GM19468 (cell line): ENCODE results near the gene FSTL4.
"Not testable (repeated sequence)": the region's sequence is repeated elsewhere in the genome, so short reads cannot be mapped to it uniquely, and the experiment has no call there.

Experiments used
- ATAC-seq: cut with Tn5 transposase; IDR thresholded peaks from one replicate; pipeline ENCODE4 v1.9.1; 2021; ENCODE audit warnings: mild to moderate bottlenecking, moderate library complexity, moderate number of reproducible peaks; ENCODE audit not compliant: unreplicated experiment; ENCODE audit errors: extremely low read depth

The FSTL4 gene

GRCh38 chr5:133226186-133226585 is 386.2 kb downstream of the FSTL4 start:
- ATAC-seq: no peak

- no peak for ATAC-seq
Measured at GRCh38 chr5:133225671-133226152, 386.6 kb downstream of the FSTL4 start.

- ATAC-seq: no peak
Measured at GRCh38 chr5:133222979-133223378, 389.4 kb downstream of the FSTL4 start.

- no peak for ATAC-seq
Measured at GRCh38 chr5:133222521-133222920, 389.8 kb downstream of the FSTL4 start.

- no peak for ATAC-seq
Measured at GRCh38 chr5:133222040-133222439, 390.3 kb downstream of the FSTL4 start.

GRCh38 chr5:133220851-133221674 is 391.3 kb downstream of the FSTL4 start:
- ATAC-seq: no peak

- no peak for ATAC-seq
Measured at GRCh38 chr5:133219296-133219695, 393.0 kb downstream of the FSTL4 start.

GRCh38 chr5:133216138-133216537 is 396.2 kb downstream of the FSTL4 start:
- ATAC-seq: not testable (repeated sequence)

GRCh38 chr5:133214153-133214820 is 398.1 kb downstream of the FSTL4 start:
- ATAC-seq: no peak

GRCh38 chr5:133205649-133206048 is 406.7 kb downstream of the FSTL4 start:
- no peak for ATAC-seq

GRCh38 chr5:133205204-133205603 is 407.1 kb downstream of the FSTL4 start:
- no peak for ATAC-seq

GRCh38 chr5:133203317-133204305 is 408.7 kb downstream of the FSTL4 start:
- no peak for ATAC-seq

GRCh38 chr5:133202066-133202665 is 410.2 kb downstream of the FSTL4 start:
- ATAC-seq: no peak

- ATAC-seq: no peak
Measured at GRCh38 chr5:133201310-133201709, 411.0 kb downstream of the FSTL4 start.

GRCh38 chr5:133200256-133200655 is 412.1 kb downstream of the FSTL4 start:
- no peak for ATAC-seq

- no peak for ATAC-seq
Measured at GRCh38 chr5:133199417-133200178, 412.7 kb downstream of the FSTL4 start.

- ATAC-seq: no peak
Measured at GRCh38 chr5:133198511-133198910, 413.8 kb downstream of the FSTL4 start.

- no peak for ATAC-seq
Measured at GRCh38 chr5:133196441-133197085, 415.8 kb downstream of the FSTL4 start.

- ATAC-seq: no peak
Measured at GRCh38 chr5:133195250-133195649, 417.1 kb downstream of the FSTL4 start.
